GM11168 (cell line): ENCODE data around the gene PRSS16.
"Not testable (repeated sequence)": the region's sequence is repeated elsewhere in the genome, so short reads cannot be mapped to it uniquely, and the experiment has no call there.

Experiments used
- in situ Hi-C: fragments of 300-500 bp; cut with MboI; formaldehyde crosslinking; loops from one replicate; pipeline ENCODE4 v1.12.0; 2022; ENCODE audit warnings: low sequenced_read_pairs; ENCODE audit not compliant: unreplicated experiment

Gene PRSS16

GRCh38 chr6:27247133-27247836 is at the start of gene PRSS16:
PRSS16 (plus strand) TSS chr6:27247701; CDS start chr6:27247738, 37 bp downstream.
- in situ Hi-C loops: no loop called here

- in situ Hi-C loops: no loop called here
Observed at GRCh38 chr6:27205375-27206278, 41.9 kb upstream of the PRSS16 start.

- in situ Hi-C loops: no loop called here
Observed at GRCh38 chr6:27206806-27207205, 40.7 kb upstream of the PRSS16 start.

GRCh38 chr6:27208042-27208441 is 39.5 kb upstream of the PRSS16 start:
- in situ Hi-C loops: no loop called here

GRCh38 chr6:27209196-27209595 is 38.3 kb upstream of the PRSS16 start:
- in situ Hi-C loops: no loop called here

- in situ Hi-C loops: no loop called here
Observed at GRCh38 chr6:27209659-27210269, 37.7 kb upstream of the PRSS16 start.

GRCh38 chr6:27213091-27213517 is 34.4 kb upstream of the PRSS16 start:
- in situ Hi-C loops: not testable (repeated sequence)

- in situ Hi-C loops: no loop called here
Observed at GRCh38 chr6:27213544-27214125, 33.9 kb upstream of the PRSS16 start.

- in situ Hi-C loops: no loop called here
Observed at GRCh38 chr6:27214126-27214601, 33.3 kb upstream of the PRSS16 start.

- in situ Hi-C loops: no loop called here
Observed at GRCh38 chr6:27216874-27217273, 30.6 kb upstream of the PRSS16 start.

GRCh38 chr6:27222971-27223370 is 24.5 kb upstream of the PRSS16 start:
- in situ Hi-C loops: not testable (repeated sequence)

- in situ Hi-C loops: no loop called here
Observed at GRCh38 chr6:27224729-27225128, 22.8 kb upstream of the PRSS16 start.

- in situ Hi-C loops: no loop called here
Observed at GRCh38 chr6:27228963-27229477, 18.5 kb upstream of the PRSS16 start.

- in situ Hi-C loops: no loop called here
Observed at GRCh38 chr6:27230758-27231111, 16.8 kb upstream of the PRSS16 start.

GRCh38 chr6:27234576-27234975 is 12.9 kb upstream of the PRSS16 start:
- in situ Hi-C loops: no loop called here

- in situ Hi-C loops: no loop called here
Observed at GRCh38 chr6:27237089-27237803, 10.3 kb upstream of the PRSS16 start.

- in situ Hi-C loops: no loop called here
Observed at GRCh38 chr6:27238010-27238983, 9.2 kb upstream of the PRSS16 start.

GRCh38 chr6:27239258-27239657 is 8.2 kb upstream of the PRSS16 start:
- in situ Hi-C loops: no loop called here

- in situ Hi-C loops: no loop called here
Observed at GRCh38 chr6:27241443-27241842, 6.1 kb upstream of the PRSS16 start.
